Testis (tissue), 2 donors: ENCODE measurements around the gene OR51B4.

ENCODE experiments used
- POLR2A ChIP-seq: fragments of 450-650 bp; IDR thresholded peaks from one replicate; pipeline ENCODE4 v1.6.1; 2017; ENCODE audit warnings: antibody characterized with exemption, mild to moderate bottlenecking, moderate library complexity
- TF ChIP-seq, protein P1 (sequence below), 3 experiments: fragments of 450-650 bp in 2 of 3; fragments of 200-600 bp in 1 of 3; sonication (generic) in 1 of 3; IDR thresholded peaks; one replicate each; pipeline ENCODE4 v1.5.1; 2016 to 2019; ENCODE audit warnings: antibody characterized with exemption in 3 of 3, mild to moderate bottlenecking in 2 of 3, moderate library complexity in 1 of 3

DNA sequence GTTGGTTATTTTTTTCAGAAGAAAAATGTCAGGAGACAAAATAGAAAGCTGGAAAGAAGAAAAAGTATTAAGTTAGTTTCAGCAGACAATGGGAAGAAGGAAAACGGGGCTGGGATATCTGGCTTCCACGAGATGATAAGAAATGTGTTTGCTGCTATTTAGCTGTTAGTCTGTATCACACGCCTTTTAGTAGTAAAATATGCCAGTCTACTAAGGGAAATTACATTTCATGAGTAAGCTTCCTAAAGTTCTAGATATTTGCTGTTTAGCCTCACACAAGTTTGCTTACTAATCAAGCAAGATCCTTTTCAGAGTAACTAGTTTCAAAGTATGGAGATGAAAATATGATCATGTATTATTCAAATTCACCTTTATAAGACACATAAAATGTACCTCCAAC lies 1.5 kb downstream of the OR51B4 start:
- TF ChIP-seq, protein P1, sequence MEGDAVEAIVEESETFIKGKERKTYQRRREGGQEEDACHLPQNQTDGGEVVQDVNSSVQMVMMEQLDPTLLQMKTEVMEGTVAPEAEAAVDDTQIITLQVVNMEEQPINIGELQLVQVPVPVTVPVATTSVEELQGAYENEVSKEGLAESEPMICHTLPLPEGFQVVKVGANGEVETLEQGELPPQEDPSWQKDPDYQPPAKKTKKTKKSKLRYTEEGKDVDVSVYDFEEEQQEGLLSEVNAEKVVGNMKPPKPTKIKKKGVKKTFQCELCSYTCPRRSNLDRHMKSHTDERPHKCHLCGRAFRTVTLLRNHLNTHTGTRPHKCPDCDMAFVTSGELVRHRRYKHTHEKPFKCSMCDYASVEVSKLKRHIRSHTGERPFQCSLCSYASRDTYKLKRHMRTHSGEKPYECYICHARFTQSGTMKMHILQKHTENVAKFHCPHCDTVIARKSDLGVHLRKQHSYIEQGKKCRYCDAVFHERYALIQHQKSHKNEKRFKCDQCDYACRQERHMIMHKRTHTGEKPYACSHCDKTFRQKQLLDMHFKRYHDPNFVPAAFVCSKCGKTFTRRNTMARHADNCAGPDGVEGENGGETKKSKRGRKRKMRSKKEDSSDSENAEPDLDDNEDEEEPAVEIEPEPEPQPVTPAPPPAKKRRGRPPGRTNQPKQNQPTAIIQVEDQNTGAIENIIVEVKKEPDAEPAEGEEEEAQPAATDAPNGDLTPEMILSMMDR (IDR thresholded peaks at IDR 0.05), result no peak
- TF ChIP-seq POLR2A, result no peak
